Activated T-helper 1 cell treated with anti-CD3 and anti-CD28 coated beads, Interleukin-12 subunit alpha, Interleukin-12 subunit beta, Interleukin-2, Interleukin-4 antibody, amounts not matched to agents 30 ng/mL and 10 ng/mL and 1 ng/mL, durations not matched to agents 14 hours and 24 hours and 36 hours (primary cell): ENCODE data around the gene ICAM2. TPM values are rescaled to one million over a fixed set of nuclear protein-coding genes. Genes with fewer than 3 reads are reported as not detected.

ENCODE experiments used
- total RNA-seq: library from RNA; stranded (reverse); gene quantifications from 2 replicates; pipeline ENCODE4 v1.2.3, GENCODE V29; 2022

ICAM2 gene
- total RNA-seq, 1 donor from 2014 or later = 62.1 TPM

Other genes starting within 250 kb of the ICAM2 start
- 74.8 and 79.2 TPM in 2 replicates for gene CCDC47, start 247.0 kb downstream of the ICAM2 start, total RNA-seq
- gene DDX42, start 246.5 kb downstream of the ICAM2 start, total RNA-seq = 147 and 149 TPM in 2 replicates
- gene PSMC5, start 193.2 kb downstream of the ICAM2 start, total RNA-seq = 185 and 195 TPM in 2 replicates
- gene FTSJ3, start 193.0 kb downstream of the ICAM2 start, total RNA-seq = 95.6 and 100 TPM in 2 replicates
- gene SMARCD2, start 177.9 kb downstream of the ICAM2 start, total RNA-seq = 116 TPM in 2 replicates
- gene CSH2, start 147.0 kb downstream of the ICAM2 start, total RNA-seq = not detected in 2 replicates
- gene GH2, start 138.7 kb downstream of the ICAM2 start, total RNA-seq = not detected in 2 replicates
- not detected in 2 replicates for gene CSH1, start 124.1 kb downstream of the ICAM2 start, total RNA-seq
- not detected in 2 replicates for gene CSHL1, start 109.4 kb downstream of the ICAM2 start, total RNA-seq
- gene GH1, start 101.8 kb downstream of the ICAM2 start, total RNA-seq = not detected in 2 replicates
- 28.9 and 31.8 TPM in 2 replicates for gene CD79B, start 88.3 kb downstream of the ICAM2 start, total RNA-seq
- 0.13 and 0.22 TPM in 2 replicates for gene SCN4A, start 47.7 kb downstream of the ICAM2 start, total RNA-seq
- gene PRR29, start 22.3 kb downstream of the ICAM2 start, total RNA-seq = 0.44 and 0.91 TPM in 2 replicates
- 90.0 and 91.6 TPM in 2 replicates for gene ERN1, start 109.5 kb upstream of the ICAM2 start, total RNA-seq
- 20.6 and 21.9 TPM in 2 replicates for gene TEX2, start 242.6 kb upstream of the ICAM2 start, total RNA-seq